IMR-90 (cell line): Measurements from ENCODE around the gene BIRC5. TPM values are rescaled to one million over a fixed set of nuclear protein-coding genes. Genes with fewer than 3 reads are reported as not detected.

Source experiments
- ATAC-seq: fragments of 200-7000 bp; cut with Tn5 transposase; 2 replicates; pipeline ENCODE4 v1.9.1; 2020; ENCODE audit warnings: low read depth, mild to moderate bottlenecking, moderate library complexity
- BruUV-seq: library from RNA; stranded (reverse); fragments of 400-500 nt; replicated peaks from 2 replicates; lab custom pipeline; 2021; lab: Mats Ljungman, UMichigan
- CTCF ChIA-PET: fragments of 300-600 bp; formaldehyde crosslinking; extraction: SDS; loops from one replicate; lab custom pipeline; 2021; ENCODE audit warnings: antibody characterized with exemption; lab: Yijun Ruan, JAX
- POLR2A ChIA-PET: fragments of 300-600 bp; sonication (Branson Sonifier 250); formaldehyde crosslinking; loops from one replicate; lab custom pipeline; 2022; ENCODE audit warnings: antibody characterized with exemption; ENCODE audit not compliant: unreplicated experiment; lab: Charles Lee
- DNase-seq: peaks from one replicate; pipeline ENCODE4 v3.0.0; 2013
- H2AFZ ChIP-seq: replicated peaks from 2 replicates; pipeline ENCODE3; 2013; ENCODE audit warnings: low read length, mild to moderate bottlenecking; ENCODE audit not compliant: poor library complexity
- H2AK5ac ChIP-seq: 2 replicates; pipeline ENCODE4 v1.6.1; 2013; ENCODE audit warnings: low read depth, low read length, inconsistent platforms
- H2AK9ac ChIP-seq: replicated peaks from 2 replicates; pipeline ENCODE3; 2013; ENCODE audit warnings: mild to moderate bottlenecking, low read depth, low read length, moderate library complexity; ENCODE audit not compliant: poor library complexity
- H2BK120ac ChIP-seq: 2 replicates; pipeline ENCODE4 v1.6.1; 2013; ENCODE audit warnings: low read depth, low read length, inconsistent platforms
- H2BK15ac ChIP-seq: 3 replicates; pipeline ENCODE4 v1.6.1; 2013; ENCODE audit warnings: low read depth, low read length, inconsistent platforms
- H2BK20ac ChIP-seq: 2 replicates; pipeline ENCODE4 v1.6.1; 2013; ENCODE audit warnings: low read depth, mild to moderate bottlenecking, inconsistent platforms, low read length, moderate library complexity
- H2BK5ac ChIP-seq: 2 replicates; pipeline ENCODE4 v1.6.1; 2013; ENCODE audit warnings: mild to moderate bottlenecking, low read depth, low read length, inconsistent platforms; ENCODE audit not compliant: poor library complexity, severe bottlenecking
- H3K14ac ChIP-seq: replicated peaks from 2 replicates; pipeline ENCODE4 v1.6.1; 2013; ENCODE audit warnings: low read depth, low read length, inconsistent platforms
- H3K18ac ChIP-seq: 2 replicates; pipeline ENCODE4 v1.6.1; 2013; ENCODE audit warnings: low read depth, low read length, control low read depth
- H3K23ac ChIP-seq: 2 replicates; pipeline ENCODE4 v1.6.1; 2013; ENCODE audit warnings: low read depth, low read length, inconsistent platforms
- H3K27ac ChIP-seq: 2 replicates; pipeline ENCODE4 v1.5.1; 2013; ENCODE audit warnings: mild to moderate bottlenecking, control low read depth, low read length; ENCODE audit not compliant: insufficient read depth
- H3K27me3 ChIP-seq: 2 replicates; pipeline ENCODE4 v1.6.1; 2013; ENCODE audit warnings: low read length; ENCODE audit not compliant: control insufficient read depth, insufficient read depth
- H3K36me3 ChIP-seq: 2 replicates; pipeline ENCODE4 v1.6.1; 2013; ENCODE audit warnings: low read length, mixed read lengths; ENCODE audit not compliant: control insufficient read depth, insufficient read depth
- H3K4ac ChIP-seq: 2 replicates; pipeline ENCODE4 v1.6.1; 2013; ENCODE audit warnings: low read depth, low read length, inconsistent platforms
- H3K4me1 ChIP-seq: 2 replicates; pipeline ENCODE4 v1.6.1; 2013; ENCODE audit warnings: low read length, mixed read lengths; ENCODE audit not compliant: control insufficient read depth, insufficient read depth
- H3K4me2 ChIP-seq: 2 replicates; pipeline ENCODE4 v1.6.1; 2013; ENCODE audit warnings: low read depth, mild to moderate bottlenecking, control low read depth, low read length, moderate library complexity
- H3K4me3 ChIP-seq: 2 replicates; pipeline ENCODE4 v1.5.1; 2013; ENCODE audit warnings: low read depth, mild to moderate bottlenecking, control low read depth, low read length, moderate library complexity; ENCODE audit not compliant: insufficient read depth
- H3K56ac ChIP-seq: 2 replicates; pipeline ENCODE4 v1.6.1; 2013; ENCODE audit warnings: low read length, inconsistent platforms; ENCODE audit not compliant: insufficient read depth; ENCODE audit errors: extremely low read depth
- H3K79me1 ChIP-seq, 2 experiments: 2 replicates each; pipeline ENCODE4 v1.6.1; 2013; ENCODE audit warnings: low read length in 2 of 2, inconsistent platforms in 1 of 2, low read depth in 1 of 2
- H3K9ac ChIP-seq: 2 replicates; pipeline ENCODE4 v1.6.1; 2013; ENCODE audit warnings: low read depth, low read length, control low read depth
- H3K9me1 ChIP-seq: 2 replicates; pipeline ENCODE4 v1.6.1; 2013; ENCODE audit warnings: low read length, inconsistent platforms; ENCODE audit not compliant: insufficient read depth
- H3K9me3 ChIP-seq: 2 replicates; pipeline ENCODE4 v1.6.1; 2013; ENCODE audit warnings: low read length; ENCODE audit not compliant: control insufficient read depth, insufficient read depth
- H4K20me1 ChIP-seq: 2 replicates; pipeline ENCODE4 v1.6.1; 2013; ENCODE audit warnings: low read length, inconsistent platforms; ENCODE audit not compliant: insufficient read depth
- H4K5ac ChIP-seq: 2 replicates; pipeline ENCODE4 v1.6.1; 2013; ENCODE audit warnings: mild to moderate bottlenecking, low read depth, low read length, control low read depth
- H4K8ac ChIP-seq, 2 experiments: 2 replicates each; pipeline ENCODE4 v1.6.1; 2013; ENCODE audit warnings: low read depth in 2 of 2, low read length in 2 of 2, control low read depth in 1 of 2, inconsistent platforms in 1 of 2
- H4K91ac ChIP-seq: 2 replicates; pipeline ENCODE4 v1.6.1; 2013; ENCODE audit warnings: low read depth, low read length, inconsistent platforms; ENCODE audit not compliant: insufficient read depth
- BHLHE40 ChIP-seq: fragments of 150-350 bp; IDR thresholded peaks from 2 replicates; pipeline ENCODE4 v1.6.1; 2016; ENCODE audit warnings: mild to moderate bottlenecking, low read depth, low read length
- CEBPB ChIP-seq: IDR thresholded peaks from 2 replicates; pipeline ENCODE4 v1.6.1; 2012; ENCODE audit warnings: low read depth, low read length, improper control_type of control experiment
- CHD1 ChIP-seq: IDR thresholded peaks from 2 replicates; pipeline ENCODE4 v1.6.1; 2012; ENCODE audit warnings: low read depth, low read length, improper control_type of control experiment
- FOS ChIP-seq: fragments of 150-350 bp; IDR thresholded peaks from 2 replicates; pipeline ENCODE4 v1.6.1; 2016; ENCODE audit warnings: low read depth, low read length
- MAZ ChIP-seq: IDR thresholded peaks from 2 replicates; pipeline ENCODE4 v1.6.1; 2012; ENCODE audit warnings: low read depth, mild to moderate bottlenecking, low read length, improper control_type of control experiment, moderate library complexity, borderline replicate concordance
- MXI1 ChIP-seq: IDR thresholded peaks from 2 replicates; pipeline ENCODE4 v1.6.1; 2012; ENCODE audit warnings: low read depth, mild to moderate bottlenecking, low read length, moderate library complexity, borderline replicate concordance
- NFE2L2 ChIP-seq: fragments of 150-350 bp; IDR thresholded peaks from 2 replicates; pipeline ENCODE4 v1.6.1; 2016; ENCODE audit warnings: low read depth, mild to moderate bottlenecking, low read length
- RAD21 ChIP-seq: IDR thresholded peaks from 2 replicates; pipeline ENCODE4 v1.6.1; 2012; ENCODE audit warnings: low read length, improper control_type of control experiment
- RCOR1 ChIP-seq: IDR thresholded peaks from 2 replicates; pipeline ENCODE4 v1.6.1; 2012; ENCODE audit warnings: mild to moderate bottlenecking, low read length, improper control_type of control experiment; ENCODE audit not compliant: insufficient replicate concordance
- RFX5 ChIP-seq: IDR thresholded peaks from 2 replicates; pipeline ENCODE4 v1.8.0; 2012; ENCODE audit warnings: low read depth, mild to moderate bottlenecking, low read length, moderate library complexity
- SMC3 ChIP-seq: fragments of 150-350 bp; IDR thresholded peaks from 2 replicates; pipeline ENCODE4 v1.6.1; 2016; ENCODE audit warnings: low read depth, mild to moderate bottlenecking, antibody characterized with exemption, low read length, moderate library complexity
- WGBS, 2 experiments: methylation state at CpG; one replicate each; pipeline versions ENCODE4 v1.1.5 to v1.1.7; 2013; ENCODE audit warnings: missing lambda C conversion rate in 2 of 2; ENCODE audit not compliant: insufficient read length in 1 of 2; ENCODE audit errors: extremely low coverage in 2 of 2; 5-methylcytosine and 5-hydroxymethylcytosine counted together
- dilution Hi-C: fragments of 300-500 bp; cut with HindIII; formaldehyde crosslinking; loops from one replicate; pipeline ENCODE4 v1.14.3; 2018; ENCODE audit warnings: low sequenced_read_pairs; ENCODE audit not compliant: unreplicated experiment
- in situ Hi-C: fragments of 300-500 bp; cut with MboI; formaldehyde crosslinking; loops from 3 replicates; pipeline ENCODE4 v1.14.3; 2019; ENCODE audit warnings: low sequenced_read_pairs, inconsistent platforms, mixed read lengths
- intact Hi-C: fragments of 100-400 bp; cut with micrococcal nuclease; formaldehyde crosslinking; loops from 2 replicates; pipeline ENCODE4 v1.10.0; 2022
- polyA plus RNA-seq, 3 experiments: library from polyadenylated mRNA; depleted of rRNA; stranded (reverse); fragments of >200 nt; gene quantifications; 2 replicates each; pipeline ENCODE4 v1.2.3, GENCODE V29; 2012; ENCODE audit warnings: low replicate concordance in 1 of 3
- total RNA-seq: library from RNA; depleted of rRNA; stranded (reverse); fragments of >200 nt; gene quantifications from 2 replicates; pipeline ENCODE4 v1.2.3, GENCODE V29; 2012
- TF ChIP-seq, protein P1 (sequence below): conservative IDR thresholded peaks from 2 replicates; pipeline ENCODE4 v1.5.1; 2012; ENCODE audit warnings: mild to moderate bottlenecking, low read depth, low read length, improper control_type of control experiment
- TF ChIP-seq, protein P2 (sequence below): fragments of 150-350 bp; IDR thresholded peaks from 2 replicates; pipeline ENCODE4 v1.6.1; 2016; ENCODE audit warnings: low read depth, mild to moderate bottlenecking, low read length, moderate library complexity, borderline replicate concordance

Gene BIRC5
- total and polyA plus RNA-seq, 2 of the 4 experiments (the other 2 are of a cell fraction) = 16.6 to 52.7 TPM

DNA sequence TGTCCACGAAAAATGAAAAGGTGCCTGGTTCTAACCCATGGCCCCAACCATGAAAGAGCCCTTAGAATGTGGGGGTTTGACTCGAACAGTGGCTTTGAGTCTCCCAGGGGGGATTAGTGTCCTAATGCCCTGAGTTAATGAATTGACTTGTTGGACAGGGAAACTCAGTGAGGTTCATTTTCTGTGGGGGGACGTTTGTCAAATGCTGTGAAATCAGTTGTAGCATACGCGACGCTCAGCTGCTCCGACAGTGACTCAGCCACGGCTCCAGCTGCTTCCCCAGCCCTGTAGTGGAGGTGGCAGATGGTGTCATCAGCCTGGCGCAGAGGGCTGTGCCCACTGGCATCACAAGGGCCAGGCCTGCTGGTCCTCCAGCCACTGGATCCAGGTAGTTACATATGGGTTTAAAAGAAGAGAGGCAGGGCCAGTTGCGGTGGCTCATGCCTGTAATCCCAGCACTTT is 13.4 kb downstream of the BIRC5 start:
- Histone ChIP-seq H2BK120ac (no peak overlapping the region), H4K8ac (no peak overlapping the region), H4K20me1 (no peaks in the 10 kb centered on the region; the same call in 1 of the 2 replicates), H2BK5ac (no peak overlapping the region), H3K18ac (no peak overlapping the region), H3K9me1 (no peaks in the 10 kb centered on the region), H4K91ac (no peak overlapping the region), H3K4ac (no peak overlapping the region), H3K36me3 (no peaks in the 10 kb centered on the region), H3K27me3 (peaks cover 25% of the 10 kb centered on the region), H2AFZ (no peak overlapping the region), H3K79me1 (peaks cover 0 to 3% of the 10 kb centered on the region in 2 experiments; a peak in 1 of 4 replicates), H2AK5ac (no peak overlapping the region), H3K23ac (no peak overlapping the region), H2AK9ac (peak overlapping the region; percentile 55), H4K5ac (no peak overlapping the region), H2BK20ac (no peak overlapping the region), H3K4me1 (no peaks in the 10 kb centered on the region), H3K4me3 (no peak overlapping the region), H2BK15ac (no peak overlapping the region), H3K27ac (no peak overlapping the region), H3K9ac (no peak overlapping the region), H3K9me3 (no peaks in the 10 kb centered on the region), H3K14ac (no peak overlapping the region), H3K4me2 (no peak overlapping the region), H3K56ac (no peak overlapping the region)
- BruUV-seq = no TSS peak
- ChIA-PET CTCF (no interaction called here), POLR2A (no interaction called here)
- DNase-seq (peak; percentile 16), ATAC-seq (no peak)
- 30% methylated on average over 2 of the region's 10 CpGs; no CpG with 5 or more reads in 1 of the 2 experiments for WGBS, 2 experiments
- TF ChIP-seq, protein P1, sequence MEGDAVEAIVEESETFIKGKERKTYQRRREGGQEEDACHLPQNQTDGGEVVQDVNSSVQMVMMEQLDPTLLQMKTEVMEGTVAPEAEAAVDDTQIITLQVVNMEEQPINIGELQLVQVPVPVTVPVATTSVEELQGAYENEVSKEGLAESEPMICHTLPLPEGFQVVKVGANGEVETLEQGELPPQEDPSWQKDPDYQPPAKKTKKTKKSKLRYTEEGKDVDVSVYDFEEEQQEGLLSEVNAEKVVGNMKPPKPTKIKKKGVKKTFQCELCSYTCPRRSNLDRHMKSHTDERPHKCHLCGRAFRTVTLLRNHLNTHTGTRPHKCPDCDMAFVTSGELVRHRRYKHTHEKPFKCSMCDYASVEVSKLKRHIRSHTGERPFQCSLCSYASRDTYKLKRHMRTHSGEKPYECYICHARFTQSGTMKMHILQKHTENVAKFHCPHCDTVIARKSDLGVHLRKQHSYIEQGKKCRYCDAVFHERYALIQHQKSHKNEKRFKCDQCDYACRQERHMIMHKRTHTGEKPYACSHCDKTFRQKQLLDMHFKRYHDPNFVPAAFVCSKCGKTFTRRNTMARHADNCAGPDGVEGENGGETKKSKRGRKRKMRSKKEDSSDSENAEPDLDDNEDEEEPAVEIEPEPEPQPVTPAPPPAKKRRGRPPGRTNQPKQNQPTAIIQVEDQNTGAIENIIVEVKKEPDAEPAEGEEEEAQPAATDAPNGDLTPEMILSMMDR = no peak
- TF ChIP-seq BHLHE40 = no peak
- no peak for TF ChIP-seq MAZ
- no peak for TF ChIP-seq FOS
- no peak for TF ChIP-seq SMC3
- no peak for TF ChIP-seq CHD1
- TF ChIP-seq, protein P2, sequence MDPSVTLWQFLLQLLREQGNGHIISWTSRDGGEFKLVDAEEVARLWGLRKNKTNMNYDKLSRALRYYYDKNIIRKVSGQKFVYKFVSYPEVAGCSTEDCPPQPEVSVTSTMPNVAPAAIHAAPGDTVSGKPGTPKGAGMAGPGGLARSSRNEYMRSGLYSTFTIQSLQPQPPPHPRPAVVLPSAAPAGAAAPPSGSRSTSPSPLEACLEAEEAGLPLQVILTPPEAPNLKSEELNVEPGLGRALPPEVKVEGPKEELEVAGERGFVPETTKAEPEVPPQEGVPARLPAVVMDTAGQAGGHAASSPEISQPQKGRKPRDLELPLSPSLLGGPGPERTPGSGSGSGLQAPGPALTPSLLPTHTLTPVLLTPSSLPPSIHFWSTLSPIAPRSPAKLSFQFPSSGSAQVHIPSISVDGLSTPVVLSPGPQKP = no peak
- TF ChIP-seq CEBPB = no peak
- TF ChIP-seq MXI1 = no peak
- TF ChIP-seq RCOR1 = no peak
- TF ChIP-seq RFX5 = no peak
- no peak for TF ChIP-seq RAD21
- no peak for TF ChIP-seq NFE2L2
- intact Hi-C loops (no loop called here), dilution Hi-C loops (no loop called here), in situ Hi-C loops (no loop called here)
